OCI-LY1 (cell line): ENCODE measurements around the gene RTF2.

ENCODE experiments used
- H2AFZ ChIP-seq: fragments of 200-600 bp; sonication (generic), shearing (Covaris generic); 2 replicates; pipeline ENCODE4 v1.6.0; 2014; ENCODE audit warnings: antibody characterized with exemption, mild to moderate bottlenecking, low read length
- H3F3A ChIP-seq: fragments of 200-600 bp; sonication (generic), shearing (Covaris generic); 2 replicates; pipeline ENCODE4 v1.6.0; 2014; ENCODE audit warnings: mild to moderate bottlenecking, antibody characterized with exemption, low read length, moderate library complexity; ENCODE audit not compliant: insufficient read depth
- H3K27ac ChIP-seq: fragments of 200-600 bp; sonication (generic); 2 replicates; pipeline ENCODE4 v1.5.1; 2014; ENCODE audit warnings: low read length, mixed run types, mild to moderate bottlenecking, low read depth; ENCODE audit not compliant: poor library complexity, severe bottlenecking
- H3K27me3 ChIP-seq: fragments of 200-600 bp; sonication (generic); 2 replicates; pipeline ENCODE4 v1.6.0; 2014; ENCODE audit warnings: antibody characterized with exemption, mild to moderate bottlenecking, low read length, moderate library complexity; ENCODE audit not compliant: insufficient read depth
- H3K36me3 ChIP-seq: fragments of 200-600 bp; sonication (generic); 2 replicates; pipeline ENCODE4 v1.6.1; 2014; ENCODE audit warnings: mild to moderate bottlenecking, antibody characterized with exemption, low read length, moderate library complexity, mixed read lengths; ENCODE audit not compliant: insufficient read depth
- H3K4me1 ChIP-seq: fragments of 200-600 bp; sonication (generic); 2 replicates; pipeline ENCODE4 v1.5.1; 2014; ENCODE audit warnings: mild to moderate bottlenecking, low read length, moderate library complexity; ENCODE audit not compliant: insufficient read depth, severe bottlenecking
- H3K4me2 ChIP-seq: fragments of 200-600 bp; sonication (generic), shearing (Covaris generic); 2 replicates; pipeline ENCODE4 v1.6.1; 2014; ENCODE audit warnings: low read length
- H3K4me3 ChIP-seq: fragments of 200-600 bp; sonication (generic); 2 replicates; pipeline ENCODE4 v1.5.1; 2014; ENCODE audit warnings: low read length, low read depth, mild to moderate bottlenecking, mixed read lengths; ENCODE audit not compliant: poor library complexity, severe bottlenecking
- H3K79me2 ChIP-seq: fragments of 200-600 bp; shearing (Covaris generic); 2 replicates; pipeline ENCODE4 v1.6.1; 2016; ENCODE audit warnings: mixed run types, low read length, mixed read lengths; ENCODE audit not compliant: insufficient read depth
- H3K9ac ChIP-seq: fragments of 200-600 bp; sonication (generic), shearing (Covaris generic); 2 replicates; pipeline ENCODE4 v1.6.1; 2014; ENCODE audit warnings: mild to moderate bottlenecking, low read length, mixed read lengths
- H3K9me2 ChIP-seq: fragments of 200-600 bp; sonication (generic), shearing (Covaris generic); 2 replicates; pipeline ENCODE4 v1.6.1; 2014; ENCODE audit warnings: low read depth, mild to moderate bottlenecking, low read length, mixed read lengths
- H3K9me3 ChIP-seq: fragments of 200-600 bp; shearing (Covaris generic); 2 replicates; pipeline ENCODE4 v1.6.1; 2014; ENCODE audit warnings: low read length, mixed read lengths
- H4K20me1 ChIP-seq: fragments of 200-600 bp; sonication (generic), shearing (Covaris generic); 2 replicates; pipeline ENCODE4 v1.6.0; 2016; ENCODE audit warnings: mild to moderate bottlenecking, low read length; ENCODE audit not compliant: insufficient read depth
- CTCF ChIP-seq: fragments of 200-600 bp; sonication (generic), shearing (Covaris generic); IDR thresholded peaks from 2 replicates; pipeline ENCODE4 v1.5.1; 2017; ENCODE audit warnings: mild to moderate bottlenecking, antibody characterized with exemption, low read length, moderate library complexity, mixed read lengths
- EZH2 ChIP-seq: fragments of 200-600 bp; sonication (generic), shearing (Covaris generic); IDR thresholded peaks from 2 replicates; pipeline ENCODE4 v1.8.0; 2017; ENCODE audit warnings: borderline replicate concordance, mixed run types, mild to moderate bottlenecking, antibody characterized with exemption, low read length, moderate library complexity, mixed read lengths

The RTF2 gene

GRCh38 chr20:56445540-56445939 is 22.9 kb upstream of the RTF2 start:
- no peak overlapping the region for H3K9ac ChIP-seq
- no peak overlapping the region for H3K27ac ChIP-seq
- no peaks in the 10 kb centered on the region for H3K4me1 ChIP-seq
- H3K9me2 ChIP-seq, result no peaks in the 10 kb centered on the region
- H4K20me1 ChIP-seq, result no peaks in the 10 kb centered on the region
- no peaks in the 10 kb centered on the region for H3K36me3 ChIP-seq
- H3K4me3 ChIP-seq, result no peak overlapping the region
- no peaks in the 10 kb centered on the region for H3F3A ChIP-seq
- TF ChIP-seq EZH2, result no peak
- TF ChIP-seq CTCF, result no peak
- H3K79me2 ChIP-seq, result no peaks in the 10 kb centered on the region
- H2AFZ ChIP-seq, result no peak overlapping the region
- H3K27me3 ChIP-seq, result no peaks in the 10 kb centered on the region
- no peaks in the 10 kb centered on the region for H3K9me3 ChIP-seq
- no peak overlapping the region for H3K4me2 ChIP-seq

GRCh38 chr20:56447227-56447626 is 21.2 kb upstream of the RTF2 start:
- H3K9me3 ChIP-seq, result no peaks in the 10 kb centered on the region
- no peak overlapping the region for H3K4me3 ChIP-seq
- H3K36me3 ChIP-seq, result no peaks in the 10 kb centered on the region
- TF ChIP-seq EZH2, result no peak
- no peak for TF ChIP-seq CTCF
- H3K4me1 ChIP-seq, result no peaks in the 10 kb centered on the region
- no peak overlapping the region for H2AFZ ChIP-seq
- no peak overlapping the region for H3K4me2 ChIP-seq
- H3K9ac ChIP-seq, result no peak overlapping the region
- no peaks in the 10 kb centered on the region for H3K9me2 ChIP-seq
- no peaks in the 10 kb centered on the region for H3K79me2 ChIP-seq
- no peaks in the 10 kb centered on the region for H3F3A ChIP-seq
- no peak overlapping the region for H3K27ac ChIP-seq
- no peaks in the 10 kb centered on the region for H4K20me1 ChIP-seq
- H3K27me3 ChIP-seq, result no peaks in the 10 kb centered on the region

- H3F3A ChIP-seq, result no peaks in the 10 kb centered on the region
- no peaks in the 10 kb centered on the region for H3K27me3 ChIP-seq
- no peaks in the 10 kb centered on the region for H3K4me1 ChIP-seq
- no peak overlapping the region for H3K27ac ChIP-seq
- no peak overlapping the region for H3K4me2 ChIP-seq
- H3K36me3 ChIP-seq, result no peaks in the 10 kb centered on the region
- no peaks in the 10 kb centered on the region for H4K20me1 ChIP-seq
- no peaks in the 10 kb centered on the region for H3K9me2 ChIP-seq
- no peak overlapping the region for H3K9ac ChIP-seq
- no peak overlapping the region for H2AFZ ChIP-seq
- no peaks in the 10 kb centered on the region for H3K79me2 ChIP-seq
- no peaks in the 10 kb centered on the region for H3K9me3 ChIP-seq
- TF ChIP-seq CTCF, result no peak
- no peak for TF ChIP-seq EZH2
- no peak overlapping the region for H3K4me3 ChIP-seq
Measured at GRCh38 chr20:56449459-56449858, 19.0 kb upstream of the RTF2 start.
